HFFc6 (cell line): Measurements from ENCODE around the gene DNAJB13. TPM values are rescaled to one million over a fixed set of nuclear protein-coding genes. Genes with fewer than 3 reads are reported as not detected.

Experiments
- DNase-seq: peaks from one replicate; pipeline ENCODE4 v3.0.0-alpha.2; 2018
- H3K27ac Mint-ChIP-seq: 2 replicates; pipeline ENCODE4 v1.8.0; 2020; ENCODE audit warnings: mild to moderate bottlenecking, mixed read lengths
- H3K27me3 Mint-ChIP-seq: 2 replicates; pipeline ENCODE4 v1.8.0; 2021; ENCODE audit warnings: mild to moderate bottlenecking, moderate library complexity, mixed read lengths; ENCODE audit not compliant: insufficient read depth
- H3K36me3 Mint-ChIP-seq: 2 replicates; pipeline ENCODE4 v1.8.0; 2021; ENCODE audit warnings: low read depth, mixed read lengths
- H3K4me1 Mint-ChIP-seq: 2 replicates; pipeline ENCODE4 v1.8.0; 2020; ENCODE audit warnings: low read depth, mixed read lengths
- H3K4me3 Mint-ChIP-seq: 2 replicates; pipeline ENCODE4 v1.8.0; 2020; ENCODE audit warnings: mild to moderate bottlenecking, moderate library complexity, mixed read lengths
- H3K9me3 Mint-ChIP-seq: 2 replicates; pipeline ENCODE4 v1.8.0; 2020; ENCODE audit warnings: mild to moderate bottlenecking, mixed read lengths
- CTCF ChIP-seq: fragments of 200-600 bp; sonication (generic); IDR thresholded peaks from 2 replicates; pipeline ENCODE4 v1.5.0; 2021; ENCODE audit warnings: antibody characterized with exemption, mild to moderate bottlenecking
- total RNA-seq, 6 experiments: library from RNA; stranded (reverse); fragmentation: NEBNext Ultra II Directional; extraction: Animal tissue kit (Norgen Biotek cat#: 25700); gene quantifications; 2 replicates in 1 of 6; 3 replicates in 5 of 6; pipeline ENCODE4 v1.2.3, GENCODE V29; 2021

Gene DNAJB13
- total RNA-seq, 6 experiments from 2014 or later, result 0.11 to 0.25 (median 0.17) TPM; not detected in 2

DNA sequence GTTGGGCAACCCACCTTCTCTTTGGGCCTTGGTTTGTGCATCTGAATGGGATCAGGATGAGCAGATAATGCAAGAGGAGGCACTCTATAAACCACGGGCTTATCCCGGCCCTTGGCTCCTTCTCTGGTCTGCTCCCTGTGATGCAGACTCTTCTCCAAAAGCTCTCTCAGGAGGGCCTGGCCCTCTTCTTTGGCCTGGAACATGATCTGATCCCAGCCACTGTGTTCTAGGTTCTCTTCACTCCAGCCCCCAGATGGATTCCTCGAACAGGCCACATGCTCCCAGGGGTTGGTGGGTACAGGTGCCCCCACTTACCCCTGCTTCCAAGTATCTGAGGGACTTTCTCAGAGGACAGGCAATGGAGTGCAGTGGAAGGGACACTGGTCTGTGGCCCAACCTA, 66.8 kb downstream of the DNAJB13 start:
- no peak for TF ChIP-seq CTCF
- Mint-ChIP-seq H3K4me1 (peaks cover 8% of the 10 kb centered on the region), H3K9me3 (no peaks in the 10 kb centered on the region), H3K27ac (no peak overlapping the region), H3K4me3 (no peak overlapping the region), H3K36me3 (peaks cover 9% of the 10 kb centered on the region; the same call in 1 of the 2 replicates), H3K27me3 (peaks cover 2% of the 10 kb centered on the region; the same call in 1 of the 2 replicates)
- no peak for DNase-seq

DNA sequence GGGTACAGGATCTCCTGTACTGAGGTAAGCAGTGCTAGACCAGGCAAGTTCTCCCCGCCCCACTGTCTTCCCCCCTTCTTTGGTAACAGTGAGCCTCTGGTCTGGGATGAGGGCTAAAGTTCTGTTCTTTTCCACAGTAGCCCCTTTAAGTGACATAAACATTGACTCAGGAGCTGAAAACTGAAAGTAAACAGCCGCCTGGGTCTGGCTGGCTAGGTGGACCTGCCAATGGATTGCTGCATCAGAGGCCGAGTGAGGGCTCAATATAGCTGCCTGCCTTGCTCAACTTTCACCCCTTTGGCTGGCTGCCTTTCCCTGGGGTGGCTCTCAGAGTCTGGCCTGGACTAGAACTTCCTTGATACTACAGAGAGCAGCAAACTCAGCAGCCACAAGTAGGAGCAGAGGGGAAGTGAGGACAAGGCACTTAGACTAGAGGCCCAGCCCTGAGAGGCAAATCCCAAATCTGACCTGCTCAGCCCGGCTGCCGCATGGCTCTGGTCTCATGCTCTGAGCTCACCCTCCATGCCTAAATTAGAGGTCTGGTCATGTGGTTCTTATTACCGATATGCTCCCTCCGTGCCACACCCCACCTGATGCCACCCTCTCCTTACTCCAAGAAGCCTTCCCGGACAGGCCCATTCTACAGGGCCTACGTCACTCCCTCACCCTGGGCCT, 67.6 kb downstream of the DNAJB13 start:
- peak overlapping the region; percentile 59 for H3K27ac Mint-ChIP-seq

GRCh38 chr11:74019104-74019738, 68.4 kb downstream of the DNAJB13 start:
- Mint-ChIP-seq H3K9me3 (no peaks in the 10 kb centered on the region), H3K4me1 (peaks cover 16% of the 10 kb centered on the region), H3K4me3 (no peak overlapping the region), H3K27ac (no peak overlapping the region), H3K36me3 (peaks cover 18% of the 10 kb centered on the region), H3K27me3 (peaks cover 2% of the 10 kb centered on the region; the same call in 1 of the 2 replicates)
- no peak for TF ChIP-seq CTCF
- DNase-seq, result no peak

More for the DNA sequence above, 67.6 kb downstream of the DNAJB13 start:
- peaks cover 8% of the 10 kb centered on the region for H3K4me1 Mint-ChIP-seq
- no peak overlapping the region for H3K4me3 Mint-ChIP-seq
- H3K9me3 Mint-ChIP-seq, result no peaks in the 10 kb centered on the region
- H3K27me3 Mint-ChIP-seq, result peaks cover 2% of the 10 kb centered on the region; the same call in 1 of the 2 replicates
- DNase-seq, result peak; percentile 29
- H3K36me3 Mint-ChIP-seq, result peaks cover 14% of the 10 kb centered on the region
- TF ChIP-seq CTCF, result no peak

GRCh38 chr11:74019860-74020259, 69.0 kb downstream of the DNAJB13 start:
- DNase-seq, result no peak
- H3K36me3 Mint-ChIP-seq, result peaks cover 18% of the 10 kb centered on the region
- H3K4me1 Mint-ChIP-seq, result peaks cover 22% of the 10 kb centered on the region
- TF ChIP-seq CTCF, result no peak
- H3K27me3 Mint-ChIP-seq, result peaks cover 2% of the 10 kb centered on the region; the same call in 1 of the 2 replicates
- no peak overlapping the region for H3K27ac Mint-ChIP-seq
- no peaks in the 10 kb centered on the region for H3K9me3 Mint-ChIP-seq
- H3K4me3 Mint-ChIP-seq, result no peak overlapping the region

Other genes with a start within 250 kb of the DNAJB13 start
- gene RAB6A, start 190.0 kb upstream of the DNAJB13 start, total RNA-seq, result 100 to 1,000 TPM in 5 of 6 experiments, 10 to 100 TPM in 1; 91.7 to 130 (median 109) TPM
- gene MRPL48, start 163.2 kb upstream of the DNAJB13 start, total RNA-seq, result 10 to 100 TPM; 29.3 to 39.4 (median 35.1) TPM
- gene COA4, start 74.2 kb upstream of the DNAJB13 start, total RNA-seq, result 100 to 1,000 TPM in 1 of 6 experiments, 10 to 100 TPM in 5; 78.9 to 103 (median 81.4) TPM
- 10 to 100 TPM; 19.5 to 23.2 (median 22.4) TPM for gene PAAF1, start 74.0 kb upstream of the DNAJB13 start, total RNA-seq
- 1 to 10 TPM; 6.4 to 9.9 (median 8.0) TPM for gene UCP2, start 31.8 kb downstream of the DNAJB13 start, total RNA-seq
- under 1 TPM; 0.10 to 0.62 (median 0.39) TPM for gene UCP3, start 58.1 kb downstream of the DNAJB13 start, total RNA-seq
- 10 to 100 TPM; 14.6 to 23.0 (median 17.2) TPM for gene C2CD3, start 220.0 kb downstream of the DNAJB13 start, total RNA-seq
- gene PPME1, start 220.3 kb downstream of the DNAJB13 start, total RNA-seq, result 100 to 1,000 TPM in 1 of 6 experiments, 10 to 100 TPM in 5; 49.5 to 107 (median 56.9) TPM